OCI-LY1 (cell line): ENCODE results near the gene CHAF1A.

Experiments
- H2AFZ ChIP-seq: fragments of 200-600 bp; sonication (generic), shearing (Covaris generic); 2 replicates; pipeline ENCODE4 v1.6.0; 2014; ENCODE audit warnings: antibody characterized with exemption, mild to moderate bottlenecking, low read length
- H3F3A ChIP-seq: fragments of 200-600 bp; sonication (generic), shearing (Covaris generic); 2 replicates; pipeline ENCODE4 v1.6.0; 2014; ENCODE audit warnings: mild to moderate bottlenecking, antibody characterized with exemption, low read length, moderate library complexity; ENCODE audit not compliant: insufficient read depth
- H3K27ac ChIP-seq: fragments of 200-600 bp; sonication (generic); 2 replicates; pipeline ENCODE4 v1.5.1; 2014; ENCODE audit warnings: low read length, mixed run types, mild to moderate bottlenecking, low read depth; ENCODE audit not compliant: poor library complexity, severe bottlenecking
- H3K27me3 ChIP-seq: fragments of 200-600 bp; sonication (generic); 2 replicates; pipeline ENCODE4 v1.6.0; 2014; ENCODE audit warnings: antibody characterized with exemption, mild to moderate bottlenecking, low read length, moderate library complexity; ENCODE audit not compliant: insufficient read depth
- H3K36me3 ChIP-seq: fragments of 200-600 bp; sonication (generic); 2 replicates; pipeline ENCODE4 v1.6.1; 2014; ENCODE audit warnings: mild to moderate bottlenecking, antibody characterized with exemption, low read length, moderate library complexity, mixed read lengths; ENCODE audit not compliant: insufficient read depth
- H3K4me1 ChIP-seq: fragments of 200-600 bp; sonication (generic); 2 replicates; pipeline ENCODE4 v1.5.1; 2014; ENCODE audit warnings: mild to moderate bottlenecking, low read length, moderate library complexity; ENCODE audit not compliant: insufficient read depth, severe bottlenecking
- H3K4me2 ChIP-seq: fragments of 200-600 bp; sonication (generic), shearing (Covaris generic); 2 replicates; pipeline ENCODE4 v1.6.1; 2014; ENCODE audit warnings: low read length
- H3K4me3 ChIP-seq: fragments of 200-600 bp; sonication (generic); 2 replicates; pipeline ENCODE4 v1.5.1; 2014; ENCODE audit warnings: low read length, low read depth, mild to moderate bottlenecking, mixed read lengths; ENCODE audit not compliant: poor library complexity, severe bottlenecking
- H3K79me2 ChIP-seq: fragments of 200-600 bp; shearing (Covaris generic); 2 replicates; pipeline ENCODE4 v1.6.1; 2016; ENCODE audit warnings: mixed run types, low read length, mixed read lengths; ENCODE audit not compliant: insufficient read depth
- H3K9ac ChIP-seq: fragments of 200-600 bp; sonication (generic), shearing (Covaris generic); 2 replicates; pipeline ENCODE4 v1.6.1; 2014; ENCODE audit warnings: mild to moderate bottlenecking, low read length, mixed read lengths
- H3K9me2 ChIP-seq: fragments of 200-600 bp; sonication (generic), shearing (Covaris generic); 2 replicates; pipeline ENCODE4 v1.6.1; 2014; ENCODE audit warnings: low read depth, mild to moderate bottlenecking, low read length, mixed read lengths
- H3K9me3 ChIP-seq: fragments of 200-600 bp; shearing (Covaris generic); 2 replicates; pipeline ENCODE4 v1.6.1; 2014; ENCODE audit warnings: low read length, mixed read lengths
- H4K20me1 ChIP-seq: fragments of 200-600 bp; sonication (generic), shearing (Covaris generic); 2 replicates; pipeline ENCODE4 v1.6.0; 2016; ENCODE audit warnings: mild to moderate bottlenecking, low read length; ENCODE audit not compliant: insufficient read depth
- CTCF ChIP-seq: fragments of 200-600 bp; sonication (generic), shearing (Covaris generic); IDR thresholded peaks from 2 replicates; pipeline ENCODE4 v1.5.1; 2017; ENCODE audit warnings: mild to moderate bottlenecking, antibody characterized with exemption, low read length, moderate library complexity, mixed read lengths
- EZH2 ChIP-seq: fragments of 200-600 bp; sonication (generic), shearing (Covaris generic); IDR thresholded peaks from 2 replicates; pipeline ENCODE4 v1.8.0; 2017; ENCODE audit warnings: borderline replicate concordance, mixed run types, mild to moderate bottlenecking, antibody characterized with exemption, low read length, moderate library complexity, mixed read lengths

Gene CHAF1A

GRCh38 chr19:4434391-4434790 lies 32.0 kb downstream of the CHAF1A start:
- Histone ChIP-seq H3K9me2 (no peaks in the 10 kb centered on the region), H3K36me3 (peaks cover 91% of the 10 kb centered on the region), H3K27me3 (no peaks in the 10 kb centered on the region)

GRCh38 chr19:4436231-4436630 lies 33.8 kb downstream of the CHAF1A start:
- H3K9me2 ChIP-seq, result no peaks in the 10 kb centered on the region
- H3F3A ChIP-seq, result no peaks in the 10 kb centered on the region
- no peaks in the 10 kb centered on the region for H4K20me1 ChIP-seq
- H3K4me1 ChIP-seq, result peaks cover 9% of the 10 kb centered on the region
- TF ChIP-seq CTCF (no peak), EZH2 (no peak)
- H3K9me3 ChIP-seq, result no peaks in the 10 kb centered on the region
- H3K4me2 ChIP-seq, result no peak overlapping the region
- no peak overlapping the region for H2AFZ ChIP-seq
- H3K36me3 ChIP-seq, result peaks cover 86% of the 10 kb centered on the region
- H3K9ac ChIP-seq, result no peak overlapping the region
- no peaks in the 10 kb centered on the region for H3K27me3 ChIP-seq
- no peak overlapping the region for H3K4me3 ChIP-seq
- no peaks in the 10 kb centered on the region for H3K79me2 ChIP-seq
- no peak overlapping the region for H3K27ac ChIP-seq

More at GRCh38 chr19:4434391-4434790, 32.0 kb downstream of the CHAF1A start:
- Histone ChIP-seq H3K9me3 (no peaks in the 10 kb centered on the region), H3K4me1 (peaks cover 9% of the 10 kb centered on the region), H4K20me1 (no peaks in the 10 kb centered on the region), H3K27ac (no peak overlapping the region), H2AFZ (no peak overlapping the region), H3K9ac (no peak overlapping the region), H3K79me2 (no peaks in the 10 kb centered on the region), H3K4me2 (no peak overlapping the region), H3F3A (no peaks in the 10 kb centered on the region), H3K4me3 (no peak overlapping the region)
- TF ChIP-seq EZH2, result no peak
- TF ChIP-seq CTCF, result no peak

- TF ChIP-seq CTCF, result no peak
- no peak for TF ChIP-seq EZH2
- no peaks in the 10 kb centered on the region for H4K20me1 ChIP-seq
- no peaks in the 10 kb centered on the region for H3K9me3 ChIP-seq
- H3K27ac ChIP-seq, result no peak overlapping the region
- no peaks in the 10 kb centered on the region for H3K27me3 ChIP-seq
- peaks cover 9% of the 10 kb centered on the region for H3K4me1 ChIP-seq
- no peaks in the 10 kb centered on the region for H3F3A ChIP-seq
- H3K9ac ChIP-seq, result no peak overlapping the region
- H3K36me3 ChIP-seq, result peaks cover 78% of the 10 kb centered on the region
- H3K4me3 ChIP-seq, result no peak overlapping the region
- H3K9me2 ChIP-seq, result no peaks in the 10 kb centered on the region
- no peak overlapping the region for H3K4me2 ChIP-seq
- H2AFZ ChIP-seq, result no peak overlapping the region
- H3K79me2 ChIP-seq, result no peaks in the 10 kb centered on the region
Measured at GRCh38 chr19:4437103-4437502, 34.7 kb downstream of the CHAF1A start.
